Body of pancreas (tissue), 4 donors: ENCODE measurements around the gene TLR4. TPM values are rescaled to one million over a fixed set of nuclear protein-coding genes. Genes with fewer than 3 reads are reported as not detected.

Experiments
- ATAC-seq: fragments of 150-250 bp; one replicate; pipeline ENCODE4 v1.9.1; 2016
- DNase-seq, 4 donors: peaks; one replicate each; pipeline ENCODE4 v3.0.0-alpha.2; 2019
- H3K27ac ChIP-seq, 4 donors: fragments of 200-600 bp; sonication (generic); 1 replicate in 3 of 4; 2 replicates in 1 of 4; pipeline versions ENCODE4 v1.5.1 to v1.6.1; 2016 to 2019; ENCODE audit warnings: mild to moderate bottlenecking in 1 of 4, mixed read lengths in 1 of 4, moderate library complexity in 1 of 4
- H3K27me3 ChIP-seq, 2 donors: fragments of 200-600 bp; sonication (generic); one replicate each; pipeline ENCODE4 v1.6.0; 2016; ENCODE audit warnings: mild to moderate bottlenecking in 1 of 2
- H3K36me3 ChIP-seq, 2 donors: fragments of 200-600 bp; sonication (generic); replicated peaks in 1 of 2; 2 replicates each; pipeline ENCODE4 v1.5.1; 2016; ENCODE audit warnings: low read depth in 2 of 2; ENCODE audit not compliant: insufficient read depth in 1 of 2
- H3K4me1 ChIP-seq: fragments of 200-600 bp; sonication (generic); one replicate; pipeline ENCODE4 v1.6.0; 2016
- H3K4me3 ChIP-seq, 2 donors: fragments of 200-600 bp; sonication (generic); 1 replicate in 1 of 2; 2 replicates in 1 of 2; pipeline ENCODE4 v1.5.1; 2016 to 2019
- H3K9me3 ChIP-seq, 3 donors: fragments of 200-600 bp; sonication (generic); 1 replicate in 2 of 3; 2 replicates in 1 of 3; pipeline ENCODE4 v1.5.1; 2016
- POLR2A ChIP-seq, 3 donors: fragments of 450-650 bp; IDR thresholded peaks; one replicate each; pipeline ENCODE4 v1.6.1; 2016; ENCODE audit warnings: antibody characterized with exemption in 3 of 3, mild to moderate bottlenecking in 2 of 3
- WGBS, 2 donors: methylation state at CpG; one replicate each; pipeline ENCODE4 v1.1.5; 2017; 5-methylcytosine and 5-hydroxymethylcytosine counted together
- intact Hi-C: fragments of 100-400 bp; cut with DNase I; formaldehyde crosslinking; loops from one replicate; pipeline ENCODE4 v1.15.1; 2023
- total RNA-seq, 2 donors: library from RNA; depleted of rRNA; stranded (reverse); fragments of >200 nt; gene quantifications; one replicate each; pipeline ENCODE4 v1.1.0, GENCODE V29; 2016
- TF ChIP-seq, protein P1 (sequence below), 7 experiments: fragments of 450-650 bp in 4 of 7; fragments of 200-600 bp in 3 of 7; sonication (generic) in 3 of 7; IDR thresholded peaks; one replicate each; pipeline ENCODE4 v1.5.1; 2016 to 2019; ENCODE audit warnings: antibody characterized with exemption in 7 of 7

Gene TLR4
- total RNA-seq, 2 donors from 2014 or later: 5.2 to 7.6 TPM

GRCh38 chr9:117665601-117666385 lies 38.4 kb upstream of the TLR4 start:
- 81% methylated on average over 1 of the region's 1 CpG for WGBS, 2 donors
- ATAC-seq (no peak), DNase-seq (no peak)
- intact Hi-C loops: no loop called here
- no peaks in the 10 kb centered on the region for H3K9me3 ChIP-seq
- H3K36me3 ChIP-seq: no peaks in the 10 kb centered on the region
- H3K27ac ChIP-seq: no peak overlapping the region
- H3K4me3 ChIP-seq: no peak overlapping the region
- TF ChIP-seq, protein P1, sequence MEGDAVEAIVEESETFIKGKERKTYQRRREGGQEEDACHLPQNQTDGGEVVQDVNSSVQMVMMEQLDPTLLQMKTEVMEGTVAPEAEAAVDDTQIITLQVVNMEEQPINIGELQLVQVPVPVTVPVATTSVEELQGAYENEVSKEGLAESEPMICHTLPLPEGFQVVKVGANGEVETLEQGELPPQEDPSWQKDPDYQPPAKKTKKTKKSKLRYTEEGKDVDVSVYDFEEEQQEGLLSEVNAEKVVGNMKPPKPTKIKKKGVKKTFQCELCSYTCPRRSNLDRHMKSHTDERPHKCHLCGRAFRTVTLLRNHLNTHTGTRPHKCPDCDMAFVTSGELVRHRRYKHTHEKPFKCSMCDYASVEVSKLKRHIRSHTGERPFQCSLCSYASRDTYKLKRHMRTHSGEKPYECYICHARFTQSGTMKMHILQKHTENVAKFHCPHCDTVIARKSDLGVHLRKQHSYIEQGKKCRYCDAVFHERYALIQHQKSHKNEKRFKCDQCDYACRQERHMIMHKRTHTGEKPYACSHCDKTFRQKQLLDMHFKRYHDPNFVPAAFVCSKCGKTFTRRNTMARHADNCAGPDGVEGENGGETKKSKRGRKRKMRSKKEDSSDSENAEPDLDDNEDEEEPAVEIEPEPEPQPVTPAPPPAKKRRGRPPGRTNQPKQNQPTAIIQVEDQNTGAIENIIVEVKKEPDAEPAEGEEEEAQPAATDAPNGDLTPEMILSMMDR (IDR thresholded peaks at IDR 0.05): no peak
- TF ChIP-seq POLR2A (IDR thresholded peaks at IDR 0.05): no peak
- H3K4me1 ChIP-seq: no peaks in the 10 kb centered on the region
- H3K27me3 ChIP-seq: no peaks in the 10 kb centered on the region

- Histone ChIP-seq H3K36me3 (no peaks in the 10 kb centered on the region), H3K4me1 (no peaks in the 10 kb centered on the region), H3K27ac (no peak overlapping the region), H3K27me3 (no peaks in the 10 kb centered on the region), H3K4me3 (no peak overlapping the region), H3K9me3 (no peaks in the 10 kb centered on the region)
- ATAC-seq (no peak), DNase-seq (no peak)
- TF ChIP-seq POLR2A (IDR thresholded peaks at IDR 0.05): no peak
- TF ChIP-seq, protein P1 (IDR thresholded peaks at IDR 0.05): no peak
- intact Hi-C loops: no loop called here
- 93 to 94% methylated on average over 1 of the region's 1 CpG for WGBS, 2 donors
Observed at GRCh38 chr9:117671468-117671867, 32.7 kb upstream of the TLR4 start.

DNA sequence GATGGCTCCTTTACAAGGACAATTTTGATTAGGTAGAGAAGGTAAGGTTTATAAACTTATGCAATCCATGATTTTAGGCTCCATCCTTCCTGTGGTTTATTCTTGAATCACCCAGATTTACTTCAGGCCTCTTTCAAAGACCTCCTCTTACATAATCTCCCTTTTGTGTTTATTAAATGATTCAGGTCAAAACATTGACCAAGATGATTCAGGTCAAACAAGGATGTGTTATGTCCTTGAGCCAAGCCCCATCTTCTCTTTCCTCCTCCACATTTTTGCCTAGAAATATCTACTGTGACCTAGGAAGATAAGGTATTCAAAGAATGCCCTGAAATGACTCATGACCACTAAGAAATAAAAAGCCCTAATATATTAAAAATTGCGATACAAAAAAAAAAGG lies 31.8 kb upstream of the TLR4 start:
- 85 to 91% methylated on average over 1 of the region's 1 CpG for WGBS, 2 donors
- H3K27ac ChIP-seq: no peak overlapping the region
- no peaks in the 10 kb centered on the region for H3K9me3 ChIP-seq
- ATAC-seq: no peak
- TF ChIP-seq, protein P1 (IDR thresholded peaks at IDR 0.05): no peak
- TF ChIP-seq POLR2A (IDR thresholded peaks at IDR 0.05): no peak
- H3K4me1 ChIP-seq: no peaks in the 10 kb centered on the region
- no peaks in the 10 kb centered on the region for H3K36me3 ChIP-seq
- intact Hi-C loops: no loop called here
- no peak for DNase-seq
- no peaks in the 10 kb centered on the region for H3K27me3 ChIP-seq
- H3K4me3 ChIP-seq: no peak overlapping the region

DNA sequence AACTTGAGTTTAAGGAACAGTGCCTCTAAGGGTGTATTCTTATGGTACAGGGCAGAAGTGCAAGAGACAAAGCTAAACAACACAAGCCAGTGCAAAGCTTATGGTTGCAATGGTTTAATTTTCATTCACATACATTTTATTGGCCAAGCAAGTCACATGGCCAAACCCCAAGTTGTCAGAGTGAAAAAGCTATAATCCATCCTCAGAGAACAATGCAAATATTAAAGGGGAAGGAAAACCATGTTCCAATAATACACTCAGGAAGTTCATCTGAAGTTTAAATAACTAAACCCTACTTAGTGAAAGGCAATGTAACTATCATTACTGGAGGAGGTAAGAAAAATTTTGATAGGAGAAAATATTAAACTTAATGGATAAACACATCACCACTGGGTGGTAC lies 26.6 kb upstream of the TLR4 start:
- H3K27ac ChIP-seq: no peak overlapping the region
- H3K9me3 ChIP-seq: no peaks in the 10 kb centered on the region
- ATAC-seq (no peak), DNase-seq (no peak)
- H3K4me3 ChIP-seq: no peak overlapping the region
- H3K4me1 ChIP-seq: no peaks in the 10 kb centered on the region
- intact Hi-C loops: no loop called here
- TF ChIP-seq, protein P1 (IDR thresholded peaks at IDR 0.05): no peak
- TF ChIP-seq POLR2A (IDR thresholded peaks at IDR 0.05): no peak
- H3K36me3 ChIP-seq: no peaks in the 10 kb centered on the region
- H3K27me3 ChIP-seq: no peaks in the 10 kb centered on the region

DNA sequence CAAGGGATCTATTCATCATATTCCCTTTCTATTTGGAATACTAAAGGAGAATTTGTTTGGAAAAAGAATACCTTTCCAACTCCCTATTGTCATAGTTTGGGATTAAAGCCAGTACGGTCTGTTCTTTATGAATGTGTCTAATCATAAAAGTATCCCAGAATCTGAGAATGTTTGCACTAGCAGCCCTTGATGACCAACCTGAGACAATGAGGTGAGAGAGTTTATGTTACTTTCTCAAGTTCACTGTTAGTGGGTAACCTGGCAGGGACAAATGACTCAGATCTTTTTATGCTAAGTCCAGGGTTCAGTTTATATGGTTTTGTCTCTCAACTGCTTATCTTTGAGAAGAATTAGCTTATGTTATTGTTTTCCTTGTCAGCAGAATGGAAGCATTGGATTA lies 25.3 kb upstream of the TLR4 start:
- no peak for TF ChIP-seq POLR2A (IDR thresholded peaks at IDR 0.05)
- TF ChIP-seq, protein P1 (IDR thresholded peaks at IDR 0.05): no peak
- WGBS, 2 donors: 2 to 3% methylated on average over 1 of the region's 1 CpG
- no peaks in the 10 kb centered on the region for H3K27me3 ChIP-seq
- no peaks in the 10 kb centered on the region for H3K36me3 ChIP-seq
- intact Hi-C loops: no loop called here
- H3K4me3 ChIP-seq: no peak overlapping the region
- ATAC-seq (no peak), DNase-seq (no peak)
- no peaks in the 10 kb centered on the region for H3K4me1 ChIP-seq
- no peak overlapping the region for H3K27ac ChIP-seq
- H3K9me3 ChIP-seq: no peaks in the 10 kb centered on the region
